Vagina (tissue), 2 donors: ENCODE measurements around the gene IL1A. TPM values are rescaled to one million over a fixed set of nuclear protein-coding genes. Genes with fewer than 3 reads are reported as not detected.

Experiments
- DNase-seq, 2 donors: peaks; one replicate each; pipeline ENCODE4 v3.0.0-alpha.2; 2017; ENCODE audit errors: extremely low spot score in 2 of 2
- H3K27ac ChIP-seq: fragments of 200-600 bp; sonication (generic); one replicate; pipeline ENCODE4 v1.5.1; 2019
- H3K27me3 ChIP-seq: fragments of 200-600 bp; sonication (generic); one replicate; pipeline ENCODE4 v1.5.1; 2019
- H3K36me3 ChIP-seq, 2 donors: fragments of 200-600 bp; sonication (generic); one replicate each; pipeline ENCODE4 v1.5.1; 2017 to 2019
- H3K4me1 ChIP-seq: fragments of 200-600 bp; sonication (generic); one replicate; pipeline ENCODE4 v1.5.1; 2019
- H3K4me3 ChIP-seq, 2 donors: fragments of 200-600 bp; sonication (generic); 1 replicate in 1 of 2; 2 replicates in 1 of 2; pipeline ENCODE4 v1.5.1; 2016 to 2019
- H3K9me3 ChIP-seq: fragments of 200-600 bp; sonication (generic); one replicate; pipeline ENCODE4 v1.5.1; 2019
- POLR2A ChIP-seq, 2 donors: fragments of 450-650 bp; IDR thresholded peaks; one replicate each; pipeline ENCODE4 v1.6.1; 2017; ENCODE audit warnings: antibody characterized with exemption in 2 of 2, mild to moderate bottlenecking in 2 of 2, moderate library complexity in 2 of 2
- POLR2AphosphoS5 ChIP-seq, 2 donors: sonication (generic); formaldehyde crosslinking; IDR thresholded peaks; one replicate each; pipeline ENCODE4 v1.9.0; 2017; ENCODE audit warnings: antibody characterized with exemption in 2 of 2, mild to moderate bottlenecking in 2 of 2, low read depth in 1 of 2; ENCODE audit not compliant: insufficient read depth in 1 of 2
- intact Hi-C: fragments of 100-400 bp; cut with DNase I; formaldehyde crosslinking; loops from one replicate; pipeline ENCODE4 v1.15.1; 2023
- total RNA-seq: library from RNA; depleted of rRNA; stranded (reverse); fragments of >200 nt; gene quantifications from one replicate; pipeline ENCODE4 v1.2.3, GENCODE V29; 2016
- TF ChIP-seq, protein P1 (sequence below), 3 experiments: fragments of 450-650 bp in 2 of 3; fragments of 200-600 bp in 1 of 3; sonication (generic) in 1 of 3; IDR thresholded peaks; one replicate each; pipeline ENCODE4 v1.5.1; 2017 to 2019; ENCODE audit warnings: antibody characterized with exemption in 3 of 3, mild to moderate bottlenecking in 2 of 3, moderate library complexity in 2 of 3

The IL1A gene
- total RNA-seq, 1 donor from 2014 or later: 0.98 TPM

DNA sequence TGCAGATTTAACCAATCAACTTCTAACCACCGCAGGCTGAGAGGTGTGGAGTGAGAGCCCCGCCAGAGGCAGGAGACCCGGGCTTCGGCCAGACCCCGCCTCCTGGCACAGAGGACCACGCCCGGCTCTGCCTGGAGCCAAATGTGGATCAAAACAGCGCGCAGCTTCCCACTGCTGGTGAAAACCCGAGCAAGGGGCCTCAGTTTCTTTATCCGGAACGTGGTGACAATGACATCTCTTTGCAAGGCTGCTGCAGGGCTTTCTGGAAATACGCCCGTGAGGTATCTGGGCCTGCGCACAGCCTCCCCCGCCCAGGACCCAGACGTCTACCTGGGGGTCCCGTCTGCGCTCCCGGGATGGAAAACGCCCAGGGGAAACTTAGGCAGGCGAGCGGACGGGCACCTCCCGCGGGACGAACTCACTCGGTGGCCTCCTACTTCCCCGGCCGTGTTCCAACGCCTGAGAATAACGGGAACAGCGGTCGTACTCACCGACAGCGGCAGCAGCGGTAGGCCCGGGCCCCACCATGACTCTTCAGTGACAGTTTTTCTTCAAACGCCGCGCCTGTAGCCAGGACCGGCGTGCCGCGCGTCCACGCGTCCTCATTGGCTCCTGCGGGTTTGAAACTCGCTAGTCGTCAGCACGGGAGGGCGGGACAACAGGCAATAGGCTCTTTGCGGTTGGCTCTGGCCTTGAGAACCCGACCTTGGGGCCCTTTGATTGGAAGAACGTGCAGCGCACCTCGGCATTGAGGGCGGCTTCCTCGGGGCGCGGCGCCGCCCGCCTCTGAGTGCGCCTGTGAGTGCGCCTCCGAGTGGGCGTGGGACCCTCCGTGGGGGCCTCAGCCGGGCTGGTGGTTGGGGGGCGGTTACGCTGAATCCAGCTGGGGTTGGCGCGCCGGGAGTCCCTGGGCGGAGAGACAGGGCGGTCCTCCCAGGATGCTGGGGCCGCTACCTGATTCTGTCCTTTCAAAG, 19.9 kb downstream of the IL1A start, which contains the start of gene CKAP2L:
TSS of gene CKAP2L (minus strand) at position 539 of the 974 bp plus-strand sequence. CDS start at position 528, 11 bp downstream.
- peak within 1 kb of the TSS; percentile 76 to 81 for H3K4me3 ChIP-seq
- DNase-seq: peak in 1 of 2 donors; percentile 95
- peaks cover 13% of the 10 kb centered on the region for H3K4me1 ChIP-seq
- H3K36me3 ChIP-seq: no peaks in the 10 kb centered on the region
- peak within 1 kb of the TSS; percentile 59 for H3K27ac ChIP-seq
- no peaks in the 10 kb centered on the region for H3K27me3 ChIP-seq
- TF ChIP-seq POLR2AphosphoS5 (IDR thresholded peaks at IDR 0.05; ENCODE audit: insufficient read depth in 1 of 2, low read depth in 1 of 2) (peak; percentile 68 to 84), POLR2A (IDR thresholded peaks at IDR 0.05) (no peak)
- TF ChIP-seq, protein P1, sequence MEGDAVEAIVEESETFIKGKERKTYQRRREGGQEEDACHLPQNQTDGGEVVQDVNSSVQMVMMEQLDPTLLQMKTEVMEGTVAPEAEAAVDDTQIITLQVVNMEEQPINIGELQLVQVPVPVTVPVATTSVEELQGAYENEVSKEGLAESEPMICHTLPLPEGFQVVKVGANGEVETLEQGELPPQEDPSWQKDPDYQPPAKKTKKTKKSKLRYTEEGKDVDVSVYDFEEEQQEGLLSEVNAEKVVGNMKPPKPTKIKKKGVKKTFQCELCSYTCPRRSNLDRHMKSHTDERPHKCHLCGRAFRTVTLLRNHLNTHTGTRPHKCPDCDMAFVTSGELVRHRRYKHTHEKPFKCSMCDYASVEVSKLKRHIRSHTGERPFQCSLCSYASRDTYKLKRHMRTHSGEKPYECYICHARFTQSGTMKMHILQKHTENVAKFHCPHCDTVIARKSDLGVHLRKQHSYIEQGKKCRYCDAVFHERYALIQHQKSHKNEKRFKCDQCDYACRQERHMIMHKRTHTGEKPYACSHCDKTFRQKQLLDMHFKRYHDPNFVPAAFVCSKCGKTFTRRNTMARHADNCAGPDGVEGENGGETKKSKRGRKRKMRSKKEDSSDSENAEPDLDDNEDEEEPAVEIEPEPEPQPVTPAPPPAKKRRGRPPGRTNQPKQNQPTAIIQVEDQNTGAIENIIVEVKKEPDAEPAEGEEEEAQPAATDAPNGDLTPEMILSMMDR (IDR thresholded peaks at IDR 0.05): peak in 1 of 3 experiments; percentile 1
- H3K9me3 ChIP-seq: no peaks in the 10 kb centered on the region
- intact Hi-C loops: no loop called here

DNA sequence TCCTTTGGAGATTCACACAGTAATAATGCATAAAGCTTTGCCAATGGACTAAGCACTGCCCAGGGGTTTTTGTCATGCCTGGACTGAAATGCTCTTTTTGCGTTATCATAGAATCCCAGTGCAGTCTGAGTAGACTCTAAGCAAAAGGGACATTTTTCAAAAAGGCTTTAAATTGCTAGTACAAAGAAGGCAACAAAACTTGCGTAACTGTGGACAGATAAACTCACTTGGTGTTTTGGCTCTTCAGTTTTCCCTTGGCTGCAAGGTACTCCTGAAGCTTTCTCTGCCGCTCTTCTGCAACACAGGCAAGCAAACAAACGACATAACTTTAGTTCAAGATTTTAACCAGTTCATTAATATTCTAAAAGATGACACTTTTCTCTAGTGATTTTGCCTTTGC, 22.0 kb downstream of the IL1A start:
- no peak overlapping the region for H3K27ac ChIP-seq
- TF ChIP-seq POLR2AphosphoS5 (IDR thresholded peaks at IDR 0.05; ENCODE audit: insufficient read depth in 1 of 2, low read depth in 1 of 2): no peak
- no peak for TF ChIP-seq POLR2A (IDR thresholded peaks at IDR 0.05)
- TF ChIP-seq, protein P1 (IDR thresholded peaks at IDR 0.05): no peak
- H3K4me3 ChIP-seq: no peak overlapping the region
- H3K4me1 ChIP-seq: peaks cover 13% of the 10 kb centered on the region
- H3K27me3 ChIP-seq: no peaks in the 10 kb centered on the region
- no peak for DNase-seq
- intact Hi-C loops: no loop called here
- no peaks in the 10 kb centered on the region for H3K36me3 ChIP-seq
- H3K9me3 ChIP-seq: no peaks in the 10 kb centered on the region

DNA sequence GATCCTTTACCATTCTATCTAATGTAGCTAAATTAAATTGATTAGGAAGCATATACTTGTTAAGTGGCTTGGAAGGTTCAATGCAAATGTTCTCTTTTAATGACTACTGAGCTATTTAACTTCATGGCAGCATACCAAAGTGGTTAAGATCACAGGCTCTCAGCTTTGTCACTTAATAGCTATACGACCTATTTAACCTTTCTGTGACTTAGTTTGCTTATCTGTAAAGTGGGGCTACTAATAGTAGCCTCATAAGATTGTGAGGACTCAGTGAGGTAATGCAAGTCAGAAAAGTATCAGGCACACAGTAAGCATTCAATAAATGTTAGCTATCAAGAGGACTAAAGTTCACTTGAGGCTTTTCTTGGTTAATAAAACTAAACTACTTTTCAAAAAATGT, 24.1 kb downstream of the IL1A start:
- TF ChIP-seq POLR2AphosphoS5 (IDR thresholded peaks at IDR 0.05; ENCODE audit: insufficient read depth in 1 of 2, low read depth in 1 of 2) (no peak), POLR2A (IDR thresholded peaks at IDR 0.05) (no peak)
- TF ChIP-seq, protein P1 (IDR thresholded peaks at IDR 0.05): no peak
- intact Hi-C loops: no loop called here
- H3K36me3 ChIP-seq: no peaks in the 10 kb centered on the region

DNA sequence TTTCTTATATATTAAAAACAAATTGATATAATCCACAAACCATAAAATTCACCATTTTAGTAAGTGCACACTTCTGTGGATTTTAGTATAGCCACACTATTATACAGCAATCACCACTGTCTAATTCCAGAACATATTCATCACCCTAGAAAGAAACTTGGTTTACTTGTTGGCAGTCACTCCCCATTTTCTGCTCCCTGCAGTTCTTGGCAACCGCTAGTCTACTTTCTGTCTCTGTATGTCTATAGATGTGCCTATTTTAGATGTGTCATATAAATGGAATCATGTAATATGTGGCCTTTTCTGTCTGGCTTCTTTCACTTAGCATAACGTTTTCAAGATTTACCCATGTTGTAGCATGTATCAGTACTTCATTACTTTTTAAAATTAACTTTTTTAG, 25.6 kb downstream of the IL1A start:
- intact Hi-C loops: loop anchor here (10.0 kb wide), 1 partner anchor 176 kb away; no protein-coding TSS in a partner anchor
- no peaks in the 10 kb centered on the region for H3K27me3 ChIP-seq
- no peak for DNase-seq
- H3K4me3 ChIP-seq: no peak overlapping the region
- H3K9me3 ChIP-seq: no peaks in the 10 kb centered on the region
- no peaks in the 10 kb centered on the region for H3K36me3 ChIP-seq
- TF ChIP-seq POLR2A (IDR thresholded peaks at IDR 0.05): no peak
- TF ChIP-seq, protein P1 (IDR thresholded peaks at IDR 0.05): no peak
- TF ChIP-seq POLR2AphosphoS5 (IDR thresholded peaks at IDR 0.05; ENCODE audit: insufficient read depth in 1 of 2, low read depth in 1 of 2): no peak
- no peak overlapping the region for H3K27ac ChIP-seq
- H3K4me1 ChIP-seq: peaks cover 3% of the 10 kb centered on the region

More for the DNA sequence above, 24.1 kb downstream of the IL1A start:
- no peak overlapping the region for H3K27ac ChIP-seq
- DNase-seq: no peak
- no peaks in the 10 kb centered on the region for H3K9me3 ChIP-seq
- no peaks in the 10 kb centered on the region for H3K27me3 ChIP-seq
- H3K4me1 ChIP-seq: peaks cover 12% of the 10 kb centered on the region
- H3K4me3 ChIP-seq: no peak overlapping the region
